SK-N-SH (cell line): ENCODE measurements around the gene TRMT1. TPM values are rescaled to one million over a fixed set of nuclear protein-coding genes. Genes with fewer than 3 reads are reported as not detected.

Experiments
- CTCF ChIA-PET: fragments of 300-600, 350-600 bp; formaldehyde crosslinking; extraction: SDS; loops from one replicate; lab custom pipeline; 2021; lab: Yijun Ruan, JAX
- POLR2A ChIA-PET: fragments of 350-600 bp; sonication (Branson Sonifier 250); formaldehyde crosslinking; extraction: SDS; loops from one replicate; lab custom pipeline; 2020; ENCODE audit warnings: antibody characterized with exemption, inconsistent platforms; lab: Yijun Ruan, JAX
- DNase-seq: peaks from one replicate; pipeline ENCODE4 v3.0.0; 2012
- H2AFZ ChIP-seq: fragments of 200-600 bp; sonication (generic); 2 replicates; pipeline ENCODE4 v1.8.1; 2016; ENCODE audit warnings: antibody characterized with exemption, mild to moderate bottlenecking, low read depth
- H3F3A ChIP-seq: fragments of 200-600 bp; sonication (generic); replicated peaks from 2 replicates; pipeline ENCODE3; 2016; ENCODE audit warnings: antibody characterized with exemption, mild to moderate bottlenecking; ENCODE audit not compliant: insufficient read depth
- H3K27ac ChIP-seq, 2 experiments: fragments of 200-500 bp in 1 of 2; fragments of 200-600 bp in 1 of 2; sonication (Bioruptor generic) in 1 of 2; sonication (generic), shearing (Covaris generic) in 1 of 2; 2 replicates each; pipeline versions ENCODE4 v1.5.1 to v1.6.1; 2014 to 2016; ENCODE audit warnings: low read depth in 2 of 2, inconsistent platforms in 1 of 2, low read length in 1 of 2, mild to moderate bottlenecking in 1 of 2, mixed read lengths in 1 of 2
- H3K27me3 ChIP-seq: fragments of 200-600 bp; sonication (generic), shearing (Covaris generic); 2 replicates; pipeline ENCODE4 v1.6.1; 2016; ENCODE audit warnings: mixed run types; ENCODE audit not compliant: insufficient read depth
- H3K36me3 ChIP-seq, 2 experiments: fragments of 200-500 bp in 1 of 2; fragments of 200-600 bp in 1 of 2; sonication (Bioruptor generic) in 1 of 2; sonication (generic) in 1 of 2; replicated peaks in 1 of 2; 2 replicates each; pipeline versions ENCODE3 to v1.5.1; 2014 to 2016; ENCODE audit warnings: low read length in 1 of 2, mild to moderate bottlenecking in 1 of 2; ENCODE audit not compliant: insufficient read depth in 2 of 2, control insufficient read depth in 1 of 2
- H3K4me1 ChIP-seq, 2 experiments: fragments of 200-500 bp in 1 of 2; fragments of 200-600 bp in 1 of 2; sonication (Bioruptor generic) in 1 of 2; sonication (generic), shearing (Covaris generic) in 1 of 2; 2 replicates each; pipeline versions ENCODE4 v1.5.1 to v1.6.1; 2014 to 2016; ENCODE audit warnings: low read depth in 1 of 2, low read length in 1 of 2, mixed run types in 1 of 2; ENCODE audit not compliant: insufficient read depth in 2 of 2, control insufficient read depth in 1 of 2
- H3K4me2 ChIP-seq: fragments of 200-600 bp; sonication (generic), shearing (Covaris generic); 2 replicates; pipeline ENCODE4 v1.6.1; 2017; ENCODE audit warnings: mixed run types
- H3K4me3 ChIP-seq, 2 experiments: fragments of 200-500 bp in 1 of 2; fragments of 200-600 bp in 1 of 2; sonication (Bioruptor generic) in 1 of 2; sonication (generic), shearing (Covaris generic) in 1 of 2; 2 replicates each; pipeline versions ENCODE4 v1.5.1 to v1.8.1; 2014 to 2016; ENCODE audit warnings: low read depth in 2 of 2, inconsistent platforms in 1 of 2, low read length in 1 of 2, mild to moderate bottlenecking in 1 of 2, mixed read lengths in 1 of 2, moderate library complexity in 1 of 2
- H3K79me2 ChIP-seq: fragments of 200-600 bp; sonication (generic); 2 replicates; pipeline ENCODE4 v1.8.1; 2017; ENCODE audit warnings: mild to moderate bottlenecking; ENCODE audit not compliant: insufficient read depth
- H3K9ac ChIP-seq: fragments of 200-600 bp; sonication (generic); 2 replicates; pipeline ENCODE4 v1.6.1; 2017; ENCODE audit warnings: mixed run types
- H3K9me2 ChIP-seq: fragments of 200-600 bp; sonication (generic); 2 replicates; pipeline ENCODE4 v1.6.1; 2017; ENCODE audit warnings: mixed run types
- H3K9me3 ChIP-seq: fragments of 200-600 bp; sonication (generic); 2 replicates; pipeline ENCODE4 v1.6.1; 2017; ENCODE audit warnings: mixed run types, mild to moderate bottlenecking, moderate library complexity
- H4K20me1 ChIP-seq: fragments of 200-600 bp; sonication (generic); 2 replicates; pipeline ENCODE4 v1.6.1; 2017; ENCODE audit warnings: mild to moderate bottlenecking, mixed run types; ENCODE audit not compliant: insufficient read depth
- CHD2 ChIP-seq: fragments of 150-350 bp; IDR thresholded peaks from 2 replicates; pipeline ENCODE4 v1.6.1; 2018; ENCODE audit warnings: low read length; ENCODE audit not compliant: partially characterized antibody
- GABPA ChIP-seq: IDR thresholded peaks from 2 replicates; pipeline ENCODE4 v1.4.0; 2012; ENCODE audit warnings: low read depth, mild to moderate bottlenecking
- JUND ChIP-seq: IDR thresholded peaks from 2 replicates; pipeline ENCODE4 v1.4.0; 2012
- MXI1 ChIP-seq: IDR thresholded peaks from 2 replicates; pipeline ENCODE4 v1.6.1; 2012; ENCODE audit warnings: mild to moderate bottlenecking, low read depth, low read length, improper control_type of control experiment
- NFIC ChIP-seq: IDR thresholded peaks from 2 replicates; pipeline ENCODE4 v1.4.0; 2012; ENCODE audit warnings: borderline replicate concordance
- POLR2AphosphoS5 ChIP-seq: IDR thresholded peaks from 2 replicates; pipeline ENCODE4 v1.6.1; 2012; ENCODE audit warnings: low read depth, low read length
- RAD21 ChIP-seq: IDR thresholded peaks from 2 replicates; pipeline ENCODE4 v1.6.1; 2012; ENCODE audit warnings: mild to moderate bottlenecking, low read length
- RCOR1 ChIP-seq: fragments of 150-350 bp; IDR thresholded peaks from 2 replicates; pipeline ENCODE4 v1.6.1; 2017; ENCODE audit warnings: antibody characterized with exemption, low read length
- SMC3 ChIP-seq: IDR thresholded peaks from 2 replicates; pipeline ENCODE4 v1.6.1; 2012; ENCODE audit warnings: low read depth, low read length, improper control_type of control experiment
- TCF12 ChIP-seq: IDR thresholded peaks from 2 replicates; pipeline ENCODE4 v1.4.0; 2012
- TEAD4 ChIP-seq: IDR thresholded peaks from 2 replicates; pipeline ENCODE4 v1.4.0; 2012; ENCODE audit warnings: mild to moderate bottlenecking, borderline replicate concordance; ENCODE audit not compliant: insufficient read depth
- WGBS: methylation state at CpG from one replicate; pipeline ENCODE4 v1.1.6; 2017; ENCODE audit warnings: low lambda C conversion rate; 5-methylcytosine and 5-hydroxymethylcytosine counted together
- polyA plus RNA-seq, 3 experiments: library from polyadenylated mRNA; depleted of rRNA; stranded (reverse); fragments of >200 nt; gene quantifications; 2 replicates each; pipeline ENCODE4 v1.2.3, GENCODE V29; 2012
- TF ChIP-seq, protein P1 (sequence below): IDR thresholded peaks from 2 replicates; pipeline ENCODE4; 2012
- TF ChIP-seq, protein P2 (sequence below): IDR thresholded peaks from 2 replicates; pipeline ENCODE4 v1.6.1; 2012; ENCODE audit warnings: mild to moderate bottlenecking, low read depth, low read length, moderate library complexity
- TF ChIP-seq, protein P3 (sequence below): fragments of 200-600 bp; sonication (generic); IDR thresholded peaks from 2 replicates; pipeline ENCODE4 v1.6.1; 2017; ENCODE audit warnings: antibody characterized with exemption, mild to moderate bottlenecking, moderate library complexity
- TF ChIP-seq, protein P4 (sequence below): IDR thresholded peaks from 2 replicates; pipeline ENCODE4 v1.4.0; 2012; ENCODE audit warnings: low read depth, borderline replicate concordance

Gene TRMT1
- polyA plus RNA-seq, 1 of the 3 experiments (the other 2 are of a cell fraction) = 64.9 TPM

DNA sequence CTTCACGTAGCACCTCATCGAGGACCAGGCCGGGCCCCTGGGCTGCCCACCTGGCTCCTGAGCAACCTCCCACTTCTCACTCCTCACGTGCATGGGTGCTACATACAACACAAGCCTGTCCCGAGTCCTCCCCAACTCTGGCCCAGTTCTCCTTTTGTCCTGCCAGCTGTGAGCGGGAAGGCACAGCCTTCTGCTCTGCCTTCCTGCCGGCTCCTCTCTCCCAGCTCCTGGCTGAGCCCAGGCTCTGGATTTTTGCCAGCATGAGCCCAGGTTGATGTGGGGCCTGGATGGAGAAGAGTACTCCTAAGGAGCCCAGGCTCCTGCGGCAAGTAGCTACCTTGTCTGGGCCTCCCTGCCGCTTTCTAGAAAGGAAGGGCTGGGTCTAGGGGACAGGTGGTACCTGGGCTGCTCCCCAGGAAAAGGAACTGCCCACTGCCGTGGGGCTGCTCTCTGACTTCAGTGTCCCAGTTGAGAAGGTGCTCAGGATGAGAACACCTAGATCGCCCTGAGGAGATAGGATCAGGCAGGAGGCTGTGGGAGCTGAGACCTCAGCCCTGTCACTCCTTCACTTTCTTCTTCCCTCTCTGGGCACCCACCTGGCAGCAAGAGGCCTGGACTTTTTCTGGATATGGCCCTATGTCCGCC, 37.5 kb downstream of the TRMT1 start:
- Histone ChIP-seq H3K9ac (no peak overlapping the region), H3K4me3 (no peak overlapping the region)
- CTCF ChIA-PET = interaction anchor here (0.9 to 35.2 kb wide), 10 partner anchors 9 to 114 kb away, joined by 3 to 506 read pairs (median 15); no protein-coding TSS in a partner anchor

DNA sequence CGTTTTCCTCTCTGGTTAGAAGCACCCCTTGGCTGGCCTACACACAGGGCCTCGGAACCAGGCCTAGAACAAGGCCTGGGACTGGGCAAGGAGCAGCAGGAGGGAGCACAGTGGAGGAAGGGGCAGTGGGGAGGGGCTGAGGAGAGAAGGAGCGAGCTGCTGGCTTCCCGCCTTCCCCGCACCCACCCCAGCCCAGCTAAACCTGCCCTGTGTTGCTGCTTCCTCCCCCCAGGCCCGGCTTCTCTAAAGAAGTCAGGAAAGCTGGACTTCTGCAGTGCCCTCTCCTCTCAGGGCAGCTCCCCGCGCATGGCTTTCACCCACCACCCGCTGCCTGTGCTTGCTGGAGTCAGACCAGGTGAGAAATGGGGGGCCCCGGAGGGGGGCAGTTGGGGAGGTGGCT, 38.2 kb downstream of the TRMT1 start:
- H3K36me3 ChIP-seq = peaks cover 13 to 36% of the 10 kb centered on the region in 2 experiments
- POLR2A ChIA-PET = interaction anchor here (2.0 to 2.4 kb wide), 2 partner anchors 13 to 23 kb away, joined by 5 to 9 read pairs; no protein-coding TSS in a partner anchor

More for the DNA sequence above, 37.5 kb downstream of the TRMT1 start:
- WGBS = 72% methylated on average over 7 of the region's 12 CpGs
- TF ChIP-seq CHD2 (no peak), RAD21 (no peak), SMC3 (no peak), JUND (no peak), POLR2AphosphoS5 (no peak), GABPA (no peak), TEAD4 (no peak), TCF12 (no peak)
- TF ChIP-seq, protein P1, sequence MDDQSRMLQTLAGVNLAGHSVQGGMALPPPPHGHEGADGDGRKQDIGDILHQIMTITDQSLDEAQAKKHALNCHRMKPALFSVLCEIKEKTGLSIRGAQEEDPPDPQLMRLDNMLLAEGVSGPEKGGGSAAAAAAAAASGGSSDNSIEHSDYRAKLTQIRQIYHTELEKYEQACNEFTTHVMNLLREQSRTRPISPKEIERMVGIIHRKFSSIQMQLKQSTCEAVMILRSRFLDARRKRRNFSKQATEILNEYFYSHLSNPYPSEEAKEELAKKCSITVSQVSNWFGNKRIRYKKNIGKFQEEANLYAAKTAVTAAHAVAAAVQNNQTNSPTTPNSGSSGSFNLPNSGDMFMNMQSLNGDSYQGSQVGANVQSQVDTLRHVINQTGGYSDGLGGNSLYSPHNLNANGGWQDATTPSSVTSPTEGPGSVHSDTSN = no peak
- TF ChIP-seq, protein P2, sequence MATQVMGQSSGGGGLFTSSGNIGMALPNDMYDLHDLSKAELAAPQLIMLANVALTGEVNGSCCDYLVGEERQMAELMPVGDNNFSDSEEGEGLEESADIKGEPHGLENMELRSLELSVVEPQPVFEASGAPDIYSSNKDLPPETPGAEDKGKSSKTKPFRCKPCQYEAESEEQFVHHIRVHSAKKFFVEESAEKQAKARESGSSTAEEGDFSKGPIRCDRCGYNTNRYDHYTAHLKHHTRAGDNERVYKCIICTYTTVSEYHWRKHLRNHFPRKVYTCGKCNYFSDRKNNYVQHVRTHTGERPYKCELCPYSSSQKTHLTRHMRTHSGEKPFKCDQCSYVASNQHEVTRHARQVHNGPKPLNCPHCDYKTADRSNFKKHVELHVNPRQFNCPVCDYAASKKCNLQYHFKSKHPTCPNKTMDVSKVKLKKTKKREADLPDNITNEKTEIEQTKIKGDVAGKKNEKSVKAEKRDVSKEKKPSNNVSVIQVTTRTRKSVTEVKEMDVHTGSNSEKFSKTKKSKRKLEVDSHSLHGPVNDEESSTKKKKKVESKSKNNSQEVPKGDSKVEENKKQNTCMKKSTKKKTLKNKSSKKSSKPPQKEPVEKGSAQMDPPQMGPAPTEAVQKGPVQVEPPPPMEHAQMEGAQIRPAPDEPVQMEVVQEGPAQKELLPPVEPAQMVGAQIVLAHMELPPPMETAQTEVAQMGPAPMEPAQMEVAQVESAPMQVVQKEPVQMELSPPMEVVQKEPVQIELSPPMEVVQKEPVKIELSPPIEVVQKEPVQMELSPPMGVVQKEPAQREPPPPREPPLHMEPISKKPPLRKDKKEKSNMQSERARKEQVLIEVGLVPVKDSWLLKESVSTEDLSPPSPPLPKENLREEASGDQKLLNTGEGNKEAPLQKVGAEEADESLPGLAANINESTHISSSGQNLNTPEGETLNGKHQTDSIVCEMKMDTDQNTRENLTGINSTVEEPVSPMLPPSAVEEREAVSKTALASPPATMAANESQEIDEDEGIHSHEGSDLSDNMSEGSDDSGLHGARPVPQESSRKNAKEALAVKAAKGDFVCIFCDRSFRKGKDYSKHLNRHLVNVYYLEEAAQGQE = no peak
- Histone ChIP-seq H3K36me3 (peaks cover 13 to 35% of the 10 kb centered on the region in 2 experiments), H3K27ac (peak overlapping the region; percentile 42 to 91; a peak in 3 of 4 replicates), H4K20me1 (no peaks in the 10 kb centered on the region), H3K9me3 (no peaks in the 10 kb centered on the region), H3F3A (no peaks in the 10 kb centered on the region), H2AFZ (no peak overlapping the region), H3K79me2 (no peaks in the 10 kb centered on the region), H3K4me2 (peak overlapping the region; percentile 41; the same call in 1 of the 2 replicates), H3K9me2 (no peaks in the 10 kb centered on the region), H3K27me3 (no peaks in the 10 kb centered on the region), H3K4me1 (peaks cover 10 to 56% of the 10 kb centered on the region in 2 experiments; a peak in 3 of 4 replicates)
- POLR2A ChIA-PET = interaction anchor here (2.0 to 2.4 kb wide), 2 partner anchors 13 to 24 kb away, joined by 5 to 9 read pairs; no protein-coding TSS in a partner anchor
- DNase-seq = no peak

More for the DNA sequence above, 38.2 kb downstream of the TRMT1 start:
- Histone ChIP-seq H2AFZ (no peak overlapping the region), H3K4me3 (no peak overlapping the region), H3K4me1 (peaks cover 10 to 56% of the 10 kb centered on the region in 2 experiments; a peak in 3 of 4 replicates), H3K4me2 (no peak overlapping the region), H3K9ac (no peak overlapping the region)
- TF ChIP-seq, protein P3, sequence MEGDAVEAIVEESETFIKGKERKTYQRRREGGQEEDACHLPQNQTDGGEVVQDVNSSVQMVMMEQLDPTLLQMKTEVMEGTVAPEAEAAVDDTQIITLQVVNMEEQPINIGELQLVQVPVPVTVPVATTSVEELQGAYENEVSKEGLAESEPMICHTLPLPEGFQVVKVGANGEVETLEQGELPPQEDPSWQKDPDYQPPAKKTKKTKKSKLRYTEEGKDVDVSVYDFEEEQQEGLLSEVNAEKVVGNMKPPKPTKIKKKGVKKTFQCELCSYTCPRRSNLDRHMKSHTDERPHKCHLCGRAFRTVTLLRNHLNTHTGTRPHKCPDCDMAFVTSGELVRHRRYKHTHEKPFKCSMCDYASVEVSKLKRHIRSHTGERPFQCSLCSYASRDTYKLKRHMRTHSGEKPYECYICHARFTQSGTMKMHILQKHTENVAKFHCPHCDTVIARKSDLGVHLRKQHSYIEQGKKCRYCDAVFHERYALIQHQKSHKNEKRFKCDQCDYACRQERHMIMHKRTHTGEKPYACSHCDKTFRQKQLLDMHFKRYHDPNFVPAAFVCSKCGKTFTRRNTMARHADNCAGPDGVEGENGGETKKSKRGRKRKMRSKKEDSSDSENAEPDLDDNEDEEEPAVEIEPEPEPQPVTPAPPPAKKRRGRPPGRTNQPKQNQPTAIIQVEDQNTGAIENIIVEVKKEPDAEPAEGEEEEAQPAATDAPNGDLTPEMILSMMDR = no peak
- no peak for TF ChIP-seq RCOR1
- TF ChIP-seq NFIC = no peak
- TF ChIP-seq, protein P4, sequence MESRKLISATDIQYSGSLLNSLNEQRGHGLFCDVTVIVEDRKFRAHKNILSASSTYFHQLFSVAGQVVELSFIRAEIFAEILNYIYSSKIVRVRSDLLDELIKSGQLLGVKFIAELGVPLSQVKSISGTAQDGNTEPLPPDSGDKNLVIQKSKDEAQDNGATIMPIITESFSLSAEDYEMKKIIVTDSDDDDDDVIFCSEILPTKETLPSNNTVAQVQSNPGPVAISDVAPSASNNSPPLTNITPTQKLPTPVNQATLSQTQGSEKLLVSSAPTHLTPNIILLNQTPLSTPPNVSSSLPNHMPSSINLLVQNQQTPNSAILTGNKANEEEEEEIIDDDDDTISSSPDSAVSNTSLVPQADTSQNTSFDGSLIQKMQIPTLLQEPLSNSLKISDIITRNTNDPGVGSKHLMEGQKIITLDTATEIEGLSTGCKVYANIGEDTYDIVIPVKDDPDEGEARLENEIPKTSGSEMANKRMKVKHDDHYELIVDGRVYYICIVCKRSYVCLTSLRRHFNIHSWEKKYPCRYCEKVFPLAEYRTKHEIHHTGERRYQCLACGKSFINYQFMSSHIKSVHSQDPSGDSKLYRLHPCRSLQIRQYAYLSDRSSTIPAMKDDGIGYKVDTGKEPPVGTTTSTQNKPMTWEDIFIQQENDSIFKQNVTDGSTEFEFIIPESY = no peak
- no peak for TF ChIP-seq MXI1
- TF ChIP-seq, all 33 proteins: peak for 0
- H3K79me2 ChIP-seq = no peaks in the 10 kb centered on the region
- no peaks in the 10 kb centered on the region for H3K9me2 ChIP-seq
- 92% methylated on average over 2 of the region's 10 CpGs for WGBS
- peak overlapping the region in 1 of 2 experiments; percentile 91; a peak in 2 of 4 replicates for H3K27ac ChIP-seq
- no peaks in the 10 kb centered on the region for H3K27me3 ChIP-seq
- DNase-seq = no peak
- H3K9me3 ChIP-seq = no peaks in the 10 kb centered on the region
- H3F3A ChIP-seq = no peaks in the 10 kb centered on the region
- H4K20me1 ChIP-seq = no peaks in the 10 kb centered on the region
- CTCF ChIA-PET = interaction anchor here (0.7 to 35.2 kb wide), 11 partner anchors 8 to 196 kb away, joined by 3 to 506 read pairs (median 6); no protein-coding TSS in a partner anchor
